ENCODE measurements around the gene CDADC1.

CDADC1 gene

DNA sequence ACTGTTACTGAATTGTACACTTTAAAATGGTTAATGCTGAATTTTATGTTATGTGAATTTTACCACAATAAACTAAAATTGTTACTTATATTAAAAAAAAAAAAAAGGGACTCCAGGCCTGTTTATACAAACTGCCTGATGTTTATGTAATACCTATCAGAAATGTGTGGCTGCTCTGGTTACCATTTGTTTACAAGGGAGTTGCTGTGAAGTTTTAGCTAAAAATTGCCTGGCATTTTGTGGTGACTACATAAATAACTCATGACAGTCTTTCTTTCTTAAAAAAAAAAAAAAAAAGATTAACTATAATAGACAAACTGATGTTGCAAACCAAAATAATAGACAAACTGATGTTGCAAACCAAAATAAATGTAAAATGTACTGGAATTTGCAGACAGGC lies 71.8 kb downstream of the CDADC1 start:
- TF ChIP-seq SIN3A (IDR thresholded peaks at IDR 0.05; ENCODE audit: borderline replicate concordance, insufficient read depth, low read length) (no peak), TAF1 (IDR thresholded peaks at IDR 0.05; ENCODE audit: borderline replicate concordance, insufficient read depth, low read length) (no peak), FOXP2 (optimal IDR thresholded peaks at IDR 0.05; ENCODE audit: borderline replicate concordance, extremely low read depth, extremely low read length, insufficient read depth) (no peak), POLR2AphosphoS5 (IDR thresholded peaks at IDR 0.05; ENCODE audit: low read depth, low read length) (no peak)
- TF ChIP-seq, protein P1, sequence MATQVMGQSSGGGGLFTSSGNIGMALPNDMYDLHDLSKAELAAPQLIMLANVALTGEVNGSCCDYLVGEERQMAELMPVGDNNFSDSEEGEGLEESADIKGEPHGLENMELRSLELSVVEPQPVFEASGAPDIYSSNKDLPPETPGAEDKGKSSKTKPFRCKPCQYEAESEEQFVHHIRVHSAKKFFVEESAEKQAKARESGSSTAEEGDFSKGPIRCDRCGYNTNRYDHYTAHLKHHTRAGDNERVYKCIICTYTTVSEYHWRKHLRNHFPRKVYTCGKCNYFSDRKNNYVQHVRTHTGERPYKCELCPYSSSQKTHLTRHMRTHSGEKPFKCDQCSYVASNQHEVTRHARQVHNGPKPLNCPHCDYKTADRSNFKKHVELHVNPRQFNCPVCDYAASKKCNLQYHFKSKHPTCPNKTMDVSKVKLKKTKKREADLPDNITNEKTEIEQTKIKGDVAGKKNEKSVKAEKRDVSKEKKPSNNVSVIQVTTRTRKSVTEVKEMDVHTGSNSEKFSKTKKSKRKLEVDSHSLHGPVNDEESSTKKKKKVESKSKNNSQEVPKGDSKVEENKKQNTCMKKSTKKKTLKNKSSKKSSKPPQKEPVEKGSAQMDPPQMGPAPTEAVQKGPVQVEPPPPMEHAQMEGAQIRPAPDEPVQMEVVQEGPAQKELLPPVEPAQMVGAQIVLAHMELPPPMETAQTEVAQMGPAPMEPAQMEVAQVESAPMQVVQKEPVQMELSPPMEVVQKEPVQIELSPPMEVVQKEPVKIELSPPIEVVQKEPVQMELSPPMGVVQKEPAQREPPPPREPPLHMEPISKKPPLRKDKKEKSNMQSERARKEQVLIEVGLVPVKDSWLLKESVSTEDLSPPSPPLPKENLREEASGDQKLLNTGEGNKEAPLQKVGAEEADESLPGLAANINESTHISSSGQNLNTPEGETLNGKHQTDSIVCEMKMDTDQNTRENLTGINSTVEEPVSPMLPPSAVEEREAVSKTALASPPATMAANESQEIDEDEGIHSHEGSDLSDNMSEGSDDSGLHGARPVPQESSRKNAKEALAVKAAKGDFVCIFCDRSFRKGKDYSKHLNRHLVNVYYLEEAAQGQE (IDR thresholded peaks at IDR 0.05; ENCODE audit: insufficient read depth in 1 of 2, low read depth in 2 of 2, low read length in 2 of 2) = no peak

DNA sequence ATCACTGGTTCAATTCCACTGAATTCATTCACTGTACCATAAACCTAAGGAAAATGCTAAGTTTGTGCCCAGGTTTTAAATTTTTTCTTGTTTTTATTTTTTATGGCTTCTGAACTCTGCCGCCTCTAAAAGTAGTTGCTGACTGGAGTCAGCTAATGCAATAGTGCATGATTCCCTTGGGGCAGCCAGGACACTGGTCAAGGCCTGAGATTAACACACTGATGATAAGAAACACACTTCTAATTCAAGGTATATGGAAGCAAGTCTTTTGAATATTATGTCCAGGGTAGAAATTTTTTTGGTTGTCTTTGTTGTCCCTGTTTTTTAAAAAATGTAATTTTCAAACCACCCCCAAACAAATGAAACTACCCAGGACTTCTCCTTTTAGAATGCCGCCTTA lies 72.2 kb downstream of the CDADC1 start:
- TF ChIP-seq FOXP2 (optimal IDR thresholded peaks at IDR 0.05; ENCODE audit: borderline replicate concordance, extremely low read depth, extremely low read length, insufficient read depth) = no peak
- no peak for TF ChIP-seq POLR2AphosphoS5 (IDR thresholded peaks at IDR 0.05; ENCODE audit: low read depth, low read length)
- no peak for TF ChIP-seq SIN3A (IDR thresholded peaks at IDR 0.05; ENCODE audit: borderline replicate concordance, insufficient read depth, low read length)

GRCh38 chr13:49320975-49321374 lies 73.2 kb downstream of the CDADC1 start:
- TF ChIP-seq POLR2AphosphoS5 (IDR thresholded peaks at IDR 0.05; ENCODE audit: low read depth, low read length) = no peak
- no peak for TF ChIP-seq SIN3A (IDR thresholded peaks at IDR 0.05; ENCODE audit: borderline replicate concordance, insufficient read depth, low read length)
- no peak for TF ChIP-seq TAF1 (IDR thresholded peaks at IDR 0.05; ENCODE audit: borderline replicate concordance, insufficient read depth, low read length)
- TF ChIP-seq, protein P1 (IDR thresholded peaks at IDR 0.05; ENCODE audit: insufficient read depth in 1 of 2, low read depth in 2 of 2, low read length in 2 of 2) = no peak
- no peak for TF ChIP-seq FOXP2 (optimal IDR thresholded peaks at IDR 0.05; ENCODE audit: borderline replicate concordance, extremely low read depth, extremely low read length, insufficient read depth)

DNA sequence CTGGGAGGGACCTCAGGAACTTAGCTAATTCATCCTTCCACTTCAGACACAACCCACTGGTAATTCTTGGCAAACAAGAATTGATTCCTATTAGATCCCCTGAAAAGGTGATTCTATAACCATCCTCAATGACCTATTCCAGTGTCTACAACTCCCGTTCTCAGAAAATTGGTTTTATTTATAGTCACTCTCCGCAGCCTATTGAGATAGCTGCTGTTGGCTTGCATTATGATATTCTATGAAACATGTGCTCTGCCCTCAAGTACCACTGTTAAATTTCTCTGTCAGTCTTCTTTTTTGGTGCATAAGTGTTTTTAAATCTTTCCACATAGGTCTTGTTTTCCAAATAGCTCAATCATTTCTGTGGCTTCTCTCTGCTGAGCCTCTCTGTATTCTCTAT lies 75.0 kb downstream of the CDADC1 start:
- TF ChIP-seq TAF1 (IDR thresholded peaks at IDR 0.05; ENCODE audit: borderline replicate concordance, insufficient read depth, low read length) (no peak), SIN3A (IDR thresholded peaks at IDR 0.05; ENCODE audit: borderline replicate concordance, insufficient read depth, low read length) (no peak), POLR2AphosphoS5 (IDR thresholded peaks at IDR 0.05; ENCODE audit: low read depth, low read length) (no peak), FOXP2 (optimal IDR thresholded peaks at IDR 0.05; ENCODE audit: borderline replicate concordance, extremely low read depth, extremely low read length, insufficient read depth) (no peak)
- TF ChIP-seq, protein P1 (IDR thresholded peaks at IDR 0.05; ENCODE audit: insufficient read depth in 1 of 2, low read depth in 2 of 2, low read length in 2 of 2) = no peak

- TF ChIP-seq FOXP2 (optimal IDR thresholded peaks at IDR 0.05; ENCODE audit: borderline replicate concordance, extremely low read depth, extremely low read length, insufficient read depth) (no peak), SIN3A (IDR thresholded peaks at IDR 0.05; ENCODE audit: borderline replicate concordance, insufficient read depth, low read length) (no peak), TAF1 (IDR thresholded peaks at IDR 0.05; ENCODE audit: borderline replicate concordance, insufficient read depth, low read length) (no peak), POLR2AphosphoS5 (IDR thresholded peaks at IDR 0.05; ENCODE audit: low read depth, low read length) (no peak)
- TF ChIP-seq, protein P1 (IDR thresholded peaks at IDR 0.05; ENCODE audit: insufficient read depth in 1 of 2, low read depth in 2 of 2, low read length in 2 of 2) = no peak
These were observed 75.6 kb downstream of the CDADC1 start for GRCh38 chr13:49323344-49323743.
